Activated gamma-delta T cell treated with anti-CD3 and anti-CD28 coated beads, Interleukin-2, amount 50 U/mL, for 16 hours (primary cell): ENCODE results near the gene NTN5.
"Not testable (repeated sequence)": the region's sequence is repeated elsewhere in the genome, so short reads cannot be mapped to it uniquely, and the experiment has no call there.

Experiments used
- DNase-seq: peaks from one replicate; pipeline ENCODE4 v3.0.0-alpha.2; 2020; ENCODE audit warnings: low read depth

The NTN5 gene

DNA sequence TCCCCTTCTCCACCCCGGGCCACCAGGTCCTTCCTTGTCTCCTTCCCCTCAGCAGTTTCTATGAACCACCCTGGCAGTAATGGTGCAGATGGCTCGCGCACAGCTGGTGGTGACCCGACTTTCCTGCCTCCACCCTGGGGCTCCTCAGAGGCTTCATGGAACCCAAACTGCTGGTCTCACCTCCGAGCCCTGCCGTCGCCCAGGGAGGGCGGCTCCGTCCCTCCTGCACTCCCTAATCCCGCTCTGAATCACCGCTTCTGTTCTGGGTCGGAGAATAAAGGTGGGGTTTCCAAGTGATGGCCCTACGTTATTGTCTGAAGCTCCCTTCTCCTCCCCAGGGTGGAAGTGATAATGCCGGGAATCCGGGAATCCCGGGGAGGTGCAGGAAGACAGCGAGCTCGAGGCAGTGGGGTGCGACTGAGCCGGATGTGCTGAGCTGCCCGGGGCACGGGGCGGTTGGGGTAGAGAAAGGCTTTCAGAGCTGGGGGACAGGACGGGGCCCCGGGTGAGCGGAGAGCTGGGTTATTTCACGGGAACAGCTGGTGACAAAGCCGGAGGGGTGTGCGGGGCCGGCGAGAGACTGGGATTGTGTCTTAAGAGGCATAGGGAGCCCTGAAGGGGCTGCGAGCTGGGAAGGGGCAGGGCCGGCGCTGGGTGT, 23.7 kb upstream of the NTN5 start:
- no peak for DNase-seq

DNA sequence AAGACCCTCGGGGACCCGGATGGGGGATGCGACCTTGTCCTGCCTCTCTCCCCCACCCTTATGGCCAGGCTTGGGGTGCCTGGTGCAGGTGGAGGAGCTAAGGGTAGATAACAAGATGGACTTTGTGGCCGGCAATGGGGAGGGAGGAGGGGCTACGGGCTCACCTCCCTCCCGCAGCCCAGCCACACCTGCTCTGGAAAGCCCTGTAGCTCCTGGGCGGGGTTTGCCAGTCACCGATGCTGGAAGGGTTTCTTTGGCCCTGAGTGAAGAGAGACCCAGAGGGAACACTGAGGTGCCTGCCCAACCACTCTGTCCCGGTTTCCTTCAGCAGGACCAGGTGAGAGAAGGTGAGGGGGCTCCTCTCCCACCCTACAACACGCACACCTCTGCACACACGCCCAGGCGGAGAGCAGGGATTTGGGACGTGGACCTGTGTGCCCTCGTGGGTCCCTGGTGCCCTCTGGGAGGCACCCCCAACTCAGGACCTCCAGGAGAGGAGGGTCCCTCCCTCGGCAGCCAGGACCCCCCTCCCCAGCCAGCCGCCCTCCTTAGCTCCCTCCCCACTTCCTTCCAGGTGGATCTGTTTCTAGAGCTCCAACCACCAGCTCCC, 23.0 kb upstream of the NTN5 start, which contains the start of gene FUT2:
Gene FUT2, plus strand, starts transcription at position 229 of the 610 bp plus-strand sequence. CDS start 6,986 bp downstream, outside the sequence.
- no peak for DNase-seq

GRCh38 chr19:48693629-48694028, 20.8 kb upstream of the NTN5 start:
- not testable (repeated sequence) for DNase-seq

DNA sequence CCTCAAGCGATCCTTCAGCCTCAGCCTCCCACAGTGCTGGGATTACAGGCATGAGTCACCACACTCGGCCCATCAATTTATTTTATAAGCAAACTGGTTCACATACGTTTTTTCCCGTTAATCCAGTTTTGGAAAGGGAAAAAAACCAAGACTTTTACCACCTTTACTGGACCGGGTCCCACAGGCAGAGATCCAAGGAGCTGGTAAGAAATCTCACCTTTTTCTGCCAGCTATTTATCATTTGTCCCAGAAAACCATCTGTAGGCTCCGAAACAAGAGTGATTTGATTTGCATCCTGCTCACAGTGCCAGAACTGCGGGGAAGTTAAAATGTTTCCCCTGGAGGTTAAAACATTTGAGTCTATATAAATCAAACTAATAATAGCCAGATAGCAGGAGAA, 16.6 kb upstream of the NTN5 start:
- DNase-seq: no peak

DNA sequence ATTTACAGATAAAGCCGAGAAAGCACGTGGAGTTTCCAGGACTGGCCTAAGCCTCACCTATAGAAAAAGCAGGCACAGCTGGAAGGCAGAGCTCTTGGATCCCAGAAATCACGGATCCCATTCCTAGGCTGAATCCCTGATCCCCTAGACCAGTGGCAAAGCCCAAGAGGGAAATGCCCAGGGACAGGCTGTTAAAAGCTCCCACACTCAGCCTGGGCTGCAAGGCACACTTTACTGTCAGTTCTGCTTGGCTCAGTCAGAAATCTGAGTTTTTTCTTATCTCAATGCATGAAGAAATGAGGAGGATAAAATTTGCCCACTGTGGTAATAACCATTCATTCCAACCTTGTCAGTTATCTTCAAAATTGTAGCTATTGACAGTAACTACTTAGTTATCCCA, 15.0 kb upstream of the NTN5 start:
- no peak for DNase-seq

DNA sequence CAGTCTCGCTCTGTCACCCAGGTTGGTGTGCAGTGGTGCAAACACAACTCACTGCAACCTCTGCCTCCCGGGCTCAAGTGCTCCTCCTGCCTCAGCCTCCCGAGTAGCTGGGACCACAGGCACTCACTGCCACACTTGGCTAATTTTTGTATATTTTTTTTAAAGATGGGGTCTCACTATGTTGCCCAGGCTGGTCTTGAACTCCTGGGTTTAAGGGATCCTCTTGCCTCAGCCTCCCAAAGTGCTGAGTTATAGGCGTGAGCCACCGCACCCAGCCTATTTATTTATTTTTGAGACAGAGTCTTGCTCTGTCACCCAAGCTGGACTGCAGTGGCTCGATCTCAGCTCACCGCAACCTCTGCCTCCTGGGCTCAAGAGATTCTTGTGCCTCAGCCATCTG, 13.8 kb upstream of the NTN5 start:
- not testable (repeated sequence) for DNase-seq

GRCh38 chr19:48686088-48686487, 13.3 kb upstream of the NTN5 start:
- no peak for DNase-seq

- DNase-seq: no peak
Observed at GRCh38 chr19:48685583-48685982, 12.8 kb upstream of the NTN5 start.

DNA sequence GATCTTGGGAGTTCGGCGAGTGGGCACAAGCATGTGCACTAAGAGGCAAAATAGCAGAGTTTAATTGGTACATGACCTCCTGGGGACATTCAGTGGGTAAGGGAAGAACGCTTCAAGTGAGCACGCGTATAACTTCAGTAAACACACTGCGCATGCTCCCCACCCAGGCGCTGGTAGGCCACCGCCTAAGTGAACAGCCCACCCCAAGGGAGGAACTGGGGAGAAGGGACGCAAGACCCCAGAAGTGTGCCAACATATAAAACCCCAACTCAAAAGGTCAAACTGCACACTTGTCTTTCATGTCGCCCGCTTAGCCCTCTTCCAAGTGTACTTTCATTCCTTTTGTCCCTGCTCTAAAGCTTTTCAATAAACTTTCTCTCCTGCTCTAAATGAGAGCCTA, 10.5 kb upstream of the NTN5 start:
- peak; percentile 16 for DNase-seq

- no peak for DNase-seq
Observed at GRCh38 chr19:48681127-48681470, 8.3 kb upstream of the NTN5 start.

DNA sequence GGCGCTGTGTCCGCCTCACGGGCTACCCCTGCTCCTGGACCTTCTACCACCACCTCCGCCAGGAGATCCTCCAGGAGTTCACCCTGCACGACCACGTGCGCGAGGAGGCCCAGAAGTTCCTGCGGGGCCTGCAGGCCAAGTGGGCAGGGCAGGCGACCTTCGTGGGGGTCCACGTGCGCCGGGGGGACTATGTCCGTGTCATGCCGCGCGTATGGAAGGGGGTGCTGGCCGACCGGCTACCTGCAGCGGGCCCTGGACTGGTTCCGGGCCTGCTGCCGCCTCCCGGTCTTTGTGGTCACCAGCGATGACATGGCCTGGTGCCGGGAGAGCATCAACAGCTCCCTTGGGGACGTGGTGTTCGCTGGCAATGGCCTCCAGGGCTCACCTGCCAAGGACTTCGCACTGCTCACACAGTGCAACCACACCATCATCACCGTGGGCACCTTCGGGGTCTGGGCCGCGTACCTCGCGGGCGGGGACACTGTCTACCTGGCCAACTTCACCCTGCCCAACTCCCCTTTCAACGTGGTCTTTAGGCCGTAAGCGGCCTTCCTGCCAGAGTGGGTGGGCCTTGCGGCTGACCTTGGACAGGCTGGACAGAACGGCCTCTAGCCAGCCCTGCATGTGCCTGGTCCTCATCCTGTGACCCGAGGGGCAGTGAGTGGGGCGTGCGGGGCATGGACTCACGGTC, 7.8 kb upstream of the NTN5 start:
- DNase-seq: no peak

GRCh38 chr19:48680006-48680405, 7.2 kb upstream of the NTN5 start:
- DNase-seq: not testable (repeated sequence)

DNA sequence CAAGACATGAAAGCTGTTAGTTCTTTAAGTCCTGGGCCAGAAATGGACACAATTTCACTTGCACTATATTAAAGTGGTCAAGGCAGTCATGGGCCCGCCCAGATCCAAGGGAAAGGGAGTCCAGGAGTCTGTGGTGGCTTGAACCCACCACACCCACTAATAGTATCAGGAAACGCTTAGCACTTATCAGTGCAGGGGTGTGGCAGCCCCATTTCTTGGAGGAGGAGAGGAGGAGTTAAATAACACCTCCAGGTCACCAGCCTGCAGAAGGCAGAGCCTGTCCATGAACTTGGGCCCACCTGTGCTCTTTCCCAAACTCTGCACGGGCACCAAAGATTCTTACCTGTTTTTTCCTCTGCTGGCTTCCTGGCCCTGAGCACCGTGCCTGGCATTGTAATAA, 5.4 kb upstream of the NTN5 start:
- no peak for DNase-seq

- no peak for DNase-seq
Observed at GRCh38 chr19:48676887-48677286, 4.1 kb upstream of the NTN5 start.

DNA sequence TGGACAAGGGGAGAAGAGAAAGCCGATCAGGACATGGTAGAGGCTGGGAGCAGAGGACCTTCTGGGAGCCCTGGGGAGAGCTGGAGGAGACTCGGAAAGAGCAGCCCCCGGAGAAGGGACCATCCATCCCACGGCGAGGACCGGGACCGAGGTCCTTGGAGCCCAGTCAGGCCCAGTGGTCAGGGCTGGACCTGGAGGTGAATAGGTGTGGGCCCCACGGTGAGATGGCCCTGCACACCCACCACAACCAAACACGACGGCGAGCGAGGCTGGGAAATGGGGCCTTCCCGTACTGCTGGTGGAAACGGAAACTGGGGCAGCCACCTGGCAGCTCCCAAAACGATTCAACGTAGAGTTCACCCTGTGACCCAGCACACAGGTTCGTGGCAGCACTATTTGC, 3.7 kb upstream of the NTN5 start:
- no peak for DNase-seq

- DNase-seq: peak; percentile 59
Observed at GRCh38 chr19:48674921-48675824, 2.4 kb upstream of the NTN5 start.

DNA sequence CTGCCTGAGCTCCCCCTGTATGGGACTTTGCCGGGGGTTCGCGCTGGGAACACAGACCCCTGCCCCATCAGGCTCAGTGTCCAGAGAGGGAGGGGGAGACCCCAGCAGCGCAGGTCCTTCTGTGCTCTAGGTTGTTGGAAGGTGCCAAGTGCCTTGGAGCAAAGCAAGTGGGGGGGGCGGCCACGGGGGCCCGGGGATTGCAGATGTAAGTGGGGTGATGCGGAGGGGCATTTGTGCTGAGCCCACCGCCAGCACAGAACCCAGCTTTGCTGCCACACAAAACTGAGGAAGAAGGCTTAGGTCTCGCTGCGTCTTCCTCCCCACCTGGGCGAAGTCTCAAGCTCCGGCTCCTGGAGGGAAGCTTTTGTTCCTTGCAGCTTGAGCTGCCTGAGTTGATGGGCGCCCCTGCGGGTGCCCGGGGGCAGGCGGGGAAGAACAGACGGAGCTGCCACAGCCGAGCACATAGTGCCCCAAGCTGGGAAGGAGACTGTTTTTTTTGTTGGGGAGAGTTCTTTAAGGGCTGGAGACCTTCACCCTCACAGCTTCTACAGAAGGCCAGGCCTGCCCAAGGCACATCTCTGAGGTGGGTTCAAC, 1.5 kb upstream of the NTN5 start:
- DNase-seq: no peak

DNA sequence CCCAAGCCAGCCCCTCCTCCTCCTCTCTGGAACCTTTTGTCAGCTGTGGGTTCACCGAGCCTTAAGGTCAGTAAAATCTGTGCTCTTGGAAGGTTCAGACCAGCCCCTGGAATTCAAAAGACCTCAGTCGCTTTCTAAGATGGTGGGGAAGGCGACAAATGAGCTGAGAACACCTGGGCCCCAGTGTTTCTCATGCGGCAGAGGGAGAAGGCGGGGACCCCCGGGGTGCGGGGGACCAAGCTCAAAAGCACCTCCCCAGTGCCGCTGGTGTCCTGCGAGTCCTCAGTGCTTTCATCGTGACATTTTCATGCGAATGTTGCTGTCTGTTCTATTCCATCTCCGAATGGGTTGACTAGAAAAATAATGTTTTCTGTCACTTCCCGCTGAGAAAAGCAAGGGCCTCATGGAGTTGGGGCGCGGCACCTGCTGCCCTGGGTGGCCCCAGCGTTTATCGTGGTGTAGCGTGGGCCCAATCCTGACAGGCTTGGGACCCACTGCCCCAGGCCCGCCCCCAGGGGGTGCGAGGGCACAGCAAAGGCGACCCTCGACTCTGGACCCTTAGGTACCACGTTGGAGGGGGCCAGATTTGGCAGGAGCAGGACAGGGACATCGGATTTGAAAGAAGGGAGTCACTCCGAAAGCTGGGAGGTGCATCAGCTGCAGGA, 751 bp upstream of the NTN5 start:
- DNase-seq: no peak

DNA sequence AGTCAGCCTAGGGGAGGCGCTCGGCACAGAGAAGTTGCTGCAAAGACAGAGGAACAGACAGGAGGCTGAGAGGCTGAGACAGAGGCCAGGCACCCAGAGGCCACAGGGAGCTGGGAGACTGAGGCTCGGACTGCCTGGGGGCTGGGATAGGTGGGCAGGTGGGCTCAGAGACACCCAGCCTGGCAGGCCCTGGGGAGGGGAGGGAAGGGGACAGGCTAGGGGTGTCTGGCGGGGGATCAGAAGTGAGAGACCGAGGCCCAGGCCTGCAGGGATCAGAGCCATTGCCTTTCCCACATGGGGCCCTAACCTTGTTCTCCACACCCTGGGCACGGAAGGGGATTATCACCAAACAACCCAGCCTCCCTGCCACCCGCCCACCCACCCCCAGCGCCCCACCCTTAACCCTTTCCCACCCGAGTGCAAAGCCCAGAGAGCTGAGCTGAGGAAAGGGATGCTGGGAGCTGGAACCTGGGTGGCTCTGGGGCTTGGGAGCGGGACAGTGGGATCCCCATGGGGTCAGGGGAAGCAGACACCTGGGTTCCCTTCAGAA, 1.3 kb downstream of the NTN5 start:
- DNase-seq: no peak

DNA sequence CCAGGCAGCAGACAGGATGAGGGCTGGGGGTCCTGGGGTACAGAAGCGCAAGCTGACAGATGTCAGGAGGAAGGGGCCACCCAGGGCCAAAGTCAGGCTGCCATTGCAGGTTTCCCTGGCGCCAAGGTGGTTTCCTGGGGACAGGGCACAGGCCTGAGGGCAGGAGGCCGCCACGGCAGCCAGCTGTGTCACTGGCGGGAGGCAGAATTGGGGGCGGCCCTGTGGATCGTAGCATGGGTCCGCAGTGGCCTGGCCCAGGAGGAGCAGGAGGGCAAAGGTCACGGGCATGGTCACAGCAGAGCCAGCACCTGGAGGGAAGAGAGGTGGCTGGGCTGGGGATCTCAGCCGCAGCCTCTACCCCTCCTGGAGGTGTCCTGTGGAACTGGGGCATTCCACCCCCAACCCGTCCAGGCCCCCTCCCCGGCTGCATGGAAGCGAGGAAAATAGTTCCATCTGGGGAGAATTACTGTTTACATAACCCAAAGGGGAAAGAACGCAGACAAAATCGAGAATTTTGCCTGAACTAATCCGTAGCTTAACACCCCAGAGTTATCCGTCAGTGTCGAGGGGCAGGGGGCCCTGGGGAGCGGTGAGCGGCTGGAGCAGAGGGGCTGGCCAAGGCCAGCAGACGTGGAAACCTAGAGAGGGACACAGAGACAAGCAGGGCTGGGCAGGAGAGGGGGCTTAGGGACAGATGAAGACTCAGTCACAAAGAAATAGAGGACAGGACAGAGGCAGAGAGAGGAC, 1.9 kb downstream of the NTN5 start:
- DNase-seq: no peak
